Measurements from ENCODE around the gene HRH4.

HRH4 gene

GRCh38 chr18:24465486-24465885 is 5.0 kb downstream of the HRH4 start:
- no peak overlapping the region for H3K27ac ChIP-seq (ENCODE audit: low read length)
- no peaks in the 10 kb centered on the region for H3K4me1 ChIP-seq (ENCODE audit: control insufficient read depth, insufficient read depth, low read length)
- H3K4me3 ChIP-seq (ENCODE audit: low read length in 2 of 2) = no peak overlapping the region
- no peak overlapping the region for H3K9ac ChIP-seq (ENCODE audit: low read length in 2 of 2)
- H3K27me3 ChIP-seq (ENCODE audit: control insufficient read depth in 1 of 2, insufficient read depth in 2 of 2, low read length in 2 of 2) = no peaks in the 10 kb centered on the region
- H3K36me3 ChIP-seq (ENCODE audit: control insufficient read depth in 2 of 2, insufficient read depth in 2 of 2, low read length in 2 of 2) = no peaks in the 10 kb centered on the region
- no peaks in the 10 kb centered on the region for H3K9me3 ChIP-seq (ENCODE audit: control insufficient read depth in 2 of 2, low read length in 2 of 2)

GRCh38 chr18:24466771-24467170 is 6.3 kb downstream of the HRH4 start:
- Histone ChIP-seq H3K27ac (ENCODE audit: low read length) (no peak overlapping the region), H3K9me3 (ENCODE audit: control insufficient read depth in 2 of 2, low read length in 2 of 2) (no peaks in the 10 kb centered on the region)

GRCh38 chr18:24470022-24470618 is 9.7 kb downstream of the HRH4 start:
- Histone ChIP-seq H3K36me3 (ENCODE audit: control insufficient read depth in 2 of 2, insufficient read depth in 2 of 2, low read length in 2 of 2) (no peaks in the 10 kb centered on the region), H3K9ac (ENCODE audit: low read length in 2 of 2) (no peak overlapping the region), H3K9me3 (ENCODE audit: control insufficient read depth in 2 of 2, low read length in 2 of 2) (no peaks in the 10 kb centered on the region), H3K27ac (ENCODE audit: low read length) (no peak overlapping the region), H3K27me3 (ENCODE audit: control insufficient read depth in 1 of 2, insufficient read depth in 2 of 2, low read length in 2 of 2) (no peaks in the 10 kb centered on the region), H3K4me1 (ENCODE audit: control insufficient read depth, insufficient read depth, low read length) (no peaks in the 10 kb centered on the region), H3K4me3 (ENCODE audit: low read length in 2 of 2) (no peak overlapping the region)

More at GRCh38 chr18:24466771-24467170, 6.3 kb downstream of the HRH4 start:
- Histone ChIP-seq H3K4me1 (ENCODE audit: control insufficient read depth, insufficient read depth, low read length) (no peaks in the 10 kb centered on the region), H3K4me3 (ENCODE audit: low read length in 2 of 2) (no peak overlapping the region), H3K36me3 (ENCODE audit: control insufficient read depth in 2 of 2, insufficient read depth in 2 of 2, low read length in 2 of 2) (no peaks in the 10 kb centered on the region), H3K27me3 (ENCODE audit: control insufficient read depth in 1 of 2, insufficient read depth in 2 of 2, low read length in 2 of 2) (no peaks in the 10 kb centered on the region), H3K9ac (ENCODE audit: low read length in 2 of 2) (no peak overlapping the region)

DNA sequence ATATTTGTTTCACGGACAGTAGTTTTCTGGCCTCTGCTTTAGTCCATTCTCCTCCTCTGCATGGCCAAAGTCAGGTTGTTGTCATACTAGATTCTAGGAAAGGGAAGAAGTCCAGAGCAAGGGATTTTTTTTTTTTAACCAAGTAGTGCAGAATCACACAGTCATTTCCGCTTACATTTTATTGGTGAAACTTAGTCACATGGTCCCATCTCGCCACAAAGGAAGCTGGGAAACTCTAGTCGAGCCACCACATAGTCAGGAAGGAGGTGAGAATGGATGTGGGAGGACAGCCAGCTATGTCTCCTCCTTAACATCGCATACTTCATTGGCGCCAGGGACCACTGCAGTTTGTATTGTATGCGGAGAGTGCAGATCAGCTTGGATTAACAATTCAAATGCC is 10.4 kb downstream of the HRH4 start:
- no peak overlapping the region for H3K9ac ChIP-seq (ENCODE audit: low read length in 2 of 2)
- no peaks in the 10 kb centered on the region for H3K4me1 ChIP-seq (ENCODE audit: control insufficient read depth, insufficient read depth, low read length)
- H3K27me3 ChIP-seq (ENCODE audit: control insufficient read depth in 1 of 2, insufficient read depth in 2 of 2, low read length in 2 of 2) = no peaks in the 10 kb centered on the region
- no peaks in the 10 kb centered on the region for H3K9me3 ChIP-seq (ENCODE audit: control insufficient read depth in 2 of 2, low read length in 2 of 2)
- H3K27ac ChIP-seq (ENCODE audit: low read length) = no peak overlapping the region
- H3K4me3 ChIP-seq (ENCODE audit: low read length in 2 of 2) = no peak overlapping the region
- H3K36me3 ChIP-seq (ENCODE audit: control insufficient read depth in 2 of 2, insufficient read depth in 2 of 2, low read length in 2 of 2) = no peaks in the 10 kb centered on the region

DNA sequence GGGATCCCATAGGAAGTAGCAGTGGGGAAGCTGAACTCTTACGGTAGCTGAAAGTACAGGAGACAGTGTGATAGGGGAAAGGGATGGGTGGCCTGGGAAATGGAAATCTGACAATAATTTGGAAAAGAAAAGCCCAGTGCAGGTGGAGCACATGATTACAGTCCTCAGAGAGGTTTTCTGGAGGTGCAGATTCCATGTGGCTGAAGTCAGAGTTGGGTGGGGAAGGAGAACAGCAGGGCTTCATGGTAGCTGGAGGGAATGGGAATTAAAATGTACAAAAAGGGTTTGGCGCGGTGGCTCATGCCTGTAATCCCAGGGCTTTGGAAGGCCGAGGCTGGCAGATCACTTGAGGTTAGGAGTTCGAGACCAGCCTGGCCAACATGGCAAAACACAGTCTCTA is 12.2 kb downstream of the HRH4 start:
- no peak overlapping the region for H3K27ac ChIP-seq (ENCODE audit: low read length)
- H3K4me1 ChIP-seq (ENCODE audit: control insufficient read depth, insufficient read depth, low read length) = no peaks in the 10 kb centered on the region
- no peaks in the 10 kb centered on the region for H3K9me3 ChIP-seq (ENCODE audit: control insufficient read depth in 2 of 2, low read length in 2 of 2)
- no peak overlapping the region for H3K4me3 ChIP-seq (ENCODE audit: low read length in 2 of 2)
- H3K9ac ChIP-seq (ENCODE audit: low read length in 2 of 2) = no peak overlapping the region
- no peaks in the 10 kb centered on the region for H3K27me3 ChIP-seq (ENCODE audit: control insufficient read depth in 1 of 2, insufficient read depth in 2 of 2, low read length in 2 of 2)
- H3K36me3 ChIP-seq (ENCODE audit: control insufficient read depth in 2 of 2, insufficient read depth in 2 of 2, low read length in 2 of 2) = no peaks in the 10 kb centered on the region

DNA sequence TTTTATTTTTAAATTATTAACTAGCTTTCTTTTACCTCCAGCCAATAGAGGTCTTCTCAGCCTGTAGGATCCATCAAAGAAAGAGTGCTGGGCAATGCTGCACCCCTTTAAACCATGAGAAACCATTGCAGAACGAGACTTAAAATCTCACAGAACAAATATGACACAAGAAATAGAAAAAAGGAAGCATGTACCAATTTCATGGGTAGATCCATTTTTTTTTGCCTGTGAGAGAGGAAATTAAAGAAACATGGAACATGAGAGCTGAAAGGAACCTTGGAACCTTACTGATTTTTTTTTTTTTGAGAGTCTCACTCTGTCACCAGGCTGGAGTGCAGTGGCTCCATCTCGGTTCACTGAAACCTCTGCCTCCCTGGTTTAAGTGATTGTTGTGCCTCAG is 14.0 kb downstream of the HRH4 start:
- Histone ChIP-seq H3K36me3 (ENCODE audit: control insufficient read depth in 2 of 2, insufficient read depth in 2 of 2, low read length in 2 of 2) (no peaks in the 10 kb centered on the region), H3K9ac (ENCODE audit: low read length in 2 of 2) (no peak overlapping the region), H3K27me3 (ENCODE audit: control insufficient read depth in 1 of 2, insufficient read depth in 2 of 2, low read length in 2 of 2) (no peaks in the 10 kb centered on the region), H3K4me3 (ENCODE audit: low read length in 2 of 2) (no peak overlapping the region), H3K27ac (ENCODE audit: low read length) (no peak overlapping the region), H3K4me1 (ENCODE audit: control insufficient read depth, insufficient read depth, low read length) (no peaks in the 10 kb centered on the region), H3K9me3 (ENCODE audit: control insufficient read depth in 2 of 2, low read length in 2 of 2) (no peaks in the 10 kb centered on the region)

- no peaks in the 10 kb centered on the region for H3K4me1 ChIP-seq (ENCODE audit: control insufficient read depth, insufficient read depth, low read length)
- H3K9me3 ChIP-seq (ENCODE audit: control insufficient read depth in 2 of 2, low read length in 2 of 2) = no peaks in the 10 kb centered on the region
- no peak overlapping the region for H3K9ac ChIP-seq (ENCODE audit: low read length in 2 of 2)
- H3K27ac ChIP-seq (ENCODE audit: low read length) = no peak overlapping the region
- H3K36me3 ChIP-seq (ENCODE audit: control insufficient read depth in 2 of 2, insufficient read depth in 2 of 2, low read length in 2 of 2) = no peaks in the 10 kb centered on the region
- H3K27me3 ChIP-seq (ENCODE audit: control insufficient read depth in 1 of 2, insufficient read depth in 2 of 2, low read length in 2 of 2) = no peaks in the 10 kb centered on the region
- no peak overlapping the region for H3K4me3 ChIP-seq (ENCODE audit: low read length in 2 of 2)
These were observed 15.6 kb downstream of the HRH4 start for GRCh38 chr18:24475926-24476589.

DNA sequence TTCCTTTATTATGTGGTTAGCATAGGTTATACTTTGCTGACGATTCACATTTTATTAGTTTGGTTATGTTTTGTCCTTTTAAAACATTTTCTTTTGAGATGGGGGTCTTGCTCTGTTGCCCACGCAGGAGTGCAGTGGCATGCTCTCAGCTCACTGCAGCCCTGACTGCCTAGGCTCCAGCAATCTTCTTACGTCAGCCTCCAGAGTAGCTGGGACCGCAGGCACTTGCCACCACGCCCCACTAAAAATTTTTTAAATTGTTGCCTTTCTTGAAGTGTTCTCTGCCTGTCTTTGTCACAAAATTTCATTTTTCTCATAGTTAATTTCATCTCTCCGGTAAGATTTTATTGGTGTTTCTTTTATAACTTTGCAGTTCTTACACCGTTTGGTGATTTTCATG is 18.9 kb downstream of the HRH4 start:
- Histone ChIP-seq H3K9me3 (ENCODE audit: control insufficient read depth in 2 of 2, low read length in 2 of 2) (no peaks in the 10 kb centered on the region), H3K4me1 (ENCODE audit: control insufficient read depth, insufficient read depth, low read length) (no peaks in the 10 kb centered on the region), H3K27me3 (ENCODE audit: control insufficient read depth in 1 of 2, insufficient read depth in 2 of 2, low read length in 2 of 2) (no peaks in the 10 kb centered on the region), H3K36me3 (ENCODE audit: control insufficient read depth in 2 of 2, insufficient read depth in 2 of 2, low read length in 2 of 2) (no peaks in the 10 kb centered on the region), H3K9ac (ENCODE audit: low read length in 2 of 2) (no peak overlapping the region), H3K4me3 (ENCODE audit: low read length in 2 of 2) (no peak overlapping the region), H3K27ac (ENCODE audit: low read length) (no peak overlapping the region)

DNA sequence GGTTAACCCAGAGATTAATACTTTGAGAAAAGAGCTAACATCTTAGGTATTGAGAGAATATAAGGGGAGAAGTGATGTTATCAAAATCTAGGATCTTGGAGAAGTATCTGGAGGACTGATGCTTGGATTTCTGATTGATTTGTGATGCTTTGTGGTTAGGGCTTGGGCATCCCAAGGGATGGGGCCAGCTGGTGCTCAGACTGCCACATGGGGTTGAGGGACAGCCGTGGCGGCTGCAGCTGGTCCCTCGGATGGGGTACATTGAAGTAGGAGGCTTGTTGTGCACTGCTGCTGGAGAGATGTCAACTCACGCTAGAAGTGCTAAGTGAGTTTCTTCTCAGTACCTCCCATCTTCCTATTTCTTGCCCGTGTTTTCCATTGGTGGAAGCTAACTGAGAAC is 22.4 kb downstream of the HRH4 start:
- Histone ChIP-seq H3K36me3 (ENCODE audit: control insufficient read depth in 2 of 2, insufficient read depth in 2 of 2, low read length in 2 of 2) (no peaks in the 10 kb centered on the region), H3K4me1 (ENCODE audit: control insufficient read depth, insufficient read depth, low read length) (no peaks in the 10 kb centered on the region), H3K27ac (ENCODE audit: low read length) (no peak overlapping the region), H3K9me3 (ENCODE audit: control insufficient read depth in 2 of 2, low read length in 2 of 2) (no peaks in the 10 kb centered on the region), H3K27me3 (ENCODE audit: control insufficient read depth in 1 of 2, insufficient read depth in 2 of 2, low read length in 2 of 2) (no peaks in the 10 kb centered on the region), H3K9ac (ENCODE audit: low read length in 2 of 2) (no peak overlapping the region), H3K4me3 (ENCODE audit: low read length in 2 of 2) (no peak overlapping the region)

- Histone ChIP-seq H3K27ac (ENCODE audit: low read length) (no peak overlapping the region), H3K36me3 (ENCODE audit: control insufficient read depth in 2 of 2, insufficient read depth in 2 of 2, low read length in 2 of 2) (no peaks in the 10 kb centered on the region), H3K4me3 (ENCODE audit: low read length in 2 of 2) (no peak overlapping the region), H3K9ac (ENCODE audit: low read length in 2 of 2) (no peak overlapping the region), H3K9me3 (ENCODE audit: control insufficient read depth in 2 of 2, low read length in 2 of 2) (no peaks in the 10 kb centered on the region), H3K27me3 (ENCODE audit: control insufficient read depth in 1 of 2, insufficient read depth in 2 of 2, low read length in 2 of 2) (no peaks in the 10 kb centered on the region), H3K4me1 (ENCODE audit: control insufficient read depth, insufficient read depth, low read length) (no peaks in the 10 kb centered on the region)
These were observed 25.2 kb downstream of the HRH4 start for GRCh38 chr18:24485681-24486080.

- H3K4me3 ChIP-seq (ENCODE audit: low read length in 2 of 2) = no peak overlapping the region
- no peaks in the 10 kb centered on the region for H3K4me1 ChIP-seq (ENCODE audit: control insufficient read depth, insufficient read depth, low read length)
- no peak overlapping the region for H3K27ac ChIP-seq (ENCODE audit: low read length)
These were observed 26.2 kb downstream of the HRH4 start for GRCh38 chr18:24486684-24487083.

More at GRCh38 chr18:24486684-24487083, 26.2 kb downstream of the HRH4 start:
- no peaks in the 10 kb centered on the region for H3K36me3 ChIP-seq (ENCODE audit: control insufficient read depth in 2 of 2, insufficient read depth in 2 of 2, low read length in 2 of 2)
- no peak overlapping the region for H3K9ac ChIP-seq (ENCODE audit: low read length in 2 of 2)
- H3K27me3 ChIP-seq (ENCODE audit: control insufficient read depth in 1 of 2, insufficient read depth in 2 of 2, low read length in 2 of 2) = no peaks in the 10 kb centered on the region
- H3K9me3 ChIP-seq (ENCODE audit: control insufficient read depth in 2 of 2, low read length in 2 of 2) = no peaks in the 10 kb centered on the region

Measured in stomach smooth muscle (tissue), 2 donors.